Smooth muscle cell (in vitro differentiated cells): ENCODE measurements around the gene PLA2G2E. TPM values are rescaled to one million over a fixed set of nuclear protein-coding genes. Genes with fewer than 3 reads are reported as not detected.

ENCODE experiments used
- DNase-seq: peaks from one replicate; lab custom pipeline; 2025; ENCODE audit not compliant: unreplicated experiment; lab: John Stamatoyannopoulos, UW
- H2AFZ ChIP-seq: fragments of 200-600 bp; sonication (generic); 2 replicates; pipeline ENCODE4 v1.6.0; 2016; ENCODE audit warnings: antibody characterized with exemption, low read depth, mild to moderate bottlenecking
- H3F3A ChIP-seq: fragments of 200-600 bp; sonication (generic); 2 replicates; pipeline ENCODE4 v1.6.0; 2017; ENCODE audit warnings: antibody characterized with exemption, low read depth
- H3K27ac ChIP-seq: fragments of 200-600 bp; sonication (generic); 2 replicates; pipeline ENCODE4 v1.5.1; 2016; ENCODE audit warnings: low read depth, mild to moderate bottlenecking
- H3K27me3 ChIP-seq: fragments of 200-600 bp; sonication (generic); 2 replicates; pipeline ENCODE4 v1.6.1; 2016; ENCODE audit warnings: low read depth, mild to moderate bottlenecking
- H3K36me3 ChIP-seq: fragments of 200-600 bp; sonication (generic); 2 replicates; pipeline ENCODE4 v1.5.1; 2016; ENCODE audit warnings: low read depth
- H3K4me1 ChIP-seq: fragments of 200-600 bp; sonication (generic); 2 replicates; pipeline ENCODE4 v1.5.1; 2016; ENCODE audit warnings: low read depth
- H3K4me2 ChIP-seq: fragments of 200-600 bp; sonication (generic); 2 replicates; pipeline ENCODE4 v1.6.0; 2016; ENCODE audit warnings: mild to moderate bottlenecking
- H3K4me3 ChIP-seq: fragments of 200-600 bp; sonication (generic); 2 replicates; pipeline ENCODE4 v1.5.1; 2016; ENCODE audit warnings: mild to moderate bottlenecking
- H3K79me2 ChIP-seq: fragments of 200-600 bp; sonication (generic); 2 replicates; pipeline ENCODE4 v1.6.0; 2016; ENCODE audit warnings: low read depth, mild to moderate bottlenecking
- H3K9ac ChIP-seq: fragments of 200-600 bp; sonication (generic); 2 replicates; pipeline ENCODE4 v1.6.0; 2016; ENCODE audit warnings: low read depth
- H3K9me3 ChIP-seq: fragments of 200-600 bp; sonication (generic); replicated peaks from 2 replicates; pipeline ENCODE4 v1.5.1; 2016; ENCODE audit warnings: low read depth
- H4K20me1 ChIP-seq: fragments of 200-600 bp; sonication (generic); 2 replicates; pipeline ENCODE4 v1.6.0; 2016; ENCODE audit warnings: low read depth
- CTCF ChIP-seq: fragments of 200-600 bp; sonication (generic); IDR thresholded peaks from 2 replicates; pipeline ENCODE4 v1.5.1; 2017; ENCODE audit warnings: borderline replicate concordance, mild to moderate bottlenecking, antibody characterized with exemption; ENCODE audit not compliant: insufficient read depth, poor library complexity, severe bottlenecking
- WGBS: methylation state at CpG from one replicate; pipeline ENCODE4 v1.1.7; 2016; ENCODE audit warnings: low lambda C conversion rate; 5-methylcytosine and 5-hydroxymethylcytosine counted together
- polyA plus RNA-seq: library from polyadenylated mRNA; unstranded; fragments of >200 nt; fragmentation: Nextera tagmentation; extraction: Ambion mirVana; gene quantifications from 2 replicates; pipeline ENCODE4 v1.2.1, GENCODE V29; 2016
- total RNA-seq: library from RNA; depleted of rRNA; stranded (reverse); fragments of >200 nt; gene quantifications from 2 replicates; pipeline ENCODE4 v1.2.3, GENCODE V29; 2014

Gene PLA2G2E
- total and polyA plus RNA-seq, 2 experiments from 2014 or later = not detected

GRCh38 chr1:19922015-19922688 is 1.3 kb downstream of the PLA2G2E start:
- H3K27me3 ChIP-seq = no peaks in the 10 kb centered on the region

GRCh38 chr1:19921310-19921709 is 2.1 kb downstream of the PLA2G2E start:
- H3K36me3 ChIP-seq = no peaks in the 10 kb centered on the region
- DNase-seq = no peak
- no peaks in the 10 kb centered on the region for H3K27me3 ChIP-seq
- no peaks in the 10 kb centered on the region for H3K9me3 ChIP-seq
- H3K4me2 ChIP-seq = no peak overlapping the region
- H4K20me1 ChIP-seq = no peaks in the 10 kb centered on the region
- no peak overlapping the region for H3K4me3 ChIP-seq
- no peak overlapping the region for H2AFZ ChIP-seq
- no peak overlapping the region for H3K27ac ChIP-seq
- H3K4me1 ChIP-seq = no peaks in the 10 kb centered on the region
- no peaks in the 10 kb centered on the region for H3F3A ChIP-seq
- WGBS = 95% methylated on average over 13 of the region's 13 CpGs
- no peak for TF ChIP-seq CTCF
- H3K79me2 ChIP-seq = no peaks in the 10 kb centered on the region
- no peak overlapping the region for H3K9ac ChIP-seq

More at GRCh38 chr1:19922015-19922688, 1.3 kb downstream of the PLA2G2E start:
- DNase-seq = no peak
- Histone ChIP-seq H3K79me2 (no peaks in the 10 kb centered on the region), H3K36me3 (no peaks in the 10 kb centered on the region), H3K9ac (no peak overlapping the region), H2AFZ (no peak overlapping the region), H3F3A (no peaks in the 10 kb centered on the region), H4K20me1 (no peaks in the 10 kb centered on the region), H3K4me1 (no peaks in the 10 kb centered on the region), H3K4me2 (no peak overlapping the region), H3K9me3 (no peaks in the 10 kb centered on the region), H3K4me3 (no peak overlapping the region), H3K27ac (no peak overlapping the region)
- WGBS = 83% methylated on average over 17 of the region's 17 CpGs
- TF ChIP-seq CTCF = no peak

- no peak overlapping the region for H3K4me2 ChIP-seq
- H2AFZ ChIP-seq = no peak overlapping the region
- no peaks in the 10 kb centered on the region for H3K9me3 ChIP-seq
- no peak for TF ChIP-seq CTCF
- H4K20me1 ChIP-seq = no peaks in the 10 kb centered on the region
- H3K4me3 ChIP-seq = no peak overlapping the region
- no peaks in the 10 kb centered on the region for H3K4me1 ChIP-seq
- H3K79me2 ChIP-seq = no peaks in the 10 kb centered on the region
- no peak overlapping the region for H3K27ac ChIP-seq
- 96% methylated on average over 15 of the region's 19 CpGs for WGBS
- no peaks in the 10 kb centered on the region for H3K36me3 ChIP-seq
- H3K9ac ChIP-seq = no peak overlapping the region
- DNase-seq = no peak
- H3F3A ChIP-seq = no peaks in the 10 kb centered on the region
- H3K27me3 ChIP-seq = no peaks in the 10 kb centered on the region
Measured at GRCh38 chr1:19920132-19920710, 3.2 kb downstream of the PLA2G2E start.

- WGBS = 26% methylated on average over 6 of the region's 6 CpGs
- H3K79me2 ChIP-seq = no peaks in the 10 kb centered on the region
- H3K4me2 ChIP-seq = no peak overlapping the region
- H2AFZ ChIP-seq = no peak overlapping the region
- H3K4me3 ChIP-seq = no peak overlapping the region
- no peaks in the 10 kb centered on the region for H3F3A ChIP-seq
- H3K27me3 ChIP-seq = no peaks in the 10 kb centered on the region
- DNase-seq = peak; percentile 22
- H3K9ac ChIP-seq = no peak overlapping the region
- no peak overlapping the region for H3K27ac ChIP-seq
- H3K36me3 ChIP-seq = no peaks in the 10 kb centered on the region
- H3K9me3 ChIP-seq = no peaks in the 10 kb centered on the region
- TF ChIP-seq CTCF = peak; percentile 92
- no peaks in the 10 kb centered on the region for H4K20me1 ChIP-seq
- no peaks in the 10 kb centered on the region for H3K4me1 ChIP-seq
Measured at GRCh38 chr1:19918057-19918456, 5.4 kb downstream of the PLA2G2E start.
